ENCODE measurements around the gene STAG1.

GRCh38 chr3:136535906-136536305, 216.3 kb downstream of the STAG1 start:
- no peak for TF ChIP-seq EP300 (conservative IDR thresholded peaks at IDR 0.05; ENCODE audit: poor library complexity, severe bottlenecking)
- no peak for TF ChIP-seq CTCF (IDR thresholded peaks at IDR 0.05; ENCODE audit: poor library complexity, severe bottlenecking)
- no peak for TF ChIP-seq EZH2 (IDR thresholded peaks at IDR 0.05; ENCODE audit: borderline replicate concordance, insufficient read depth, low read length, poor library complexity, severe bottlenecking)
- TF ChIP-seq POLR2AphosphoS5 (IDR thresholded peaks at IDR 0.05), result no peak
- TF ChIP-seq SMC3 (conservative IDR thresholded peaks at IDR 0.05; ENCODE audit: poor library complexity), result no peak

Measured in neural cell (in vitro differentiated cells).